Glomerular visceral epithelial cell (primary cell): Measurements from ENCODE around the gene AFM.
A peak's percentile ranks its signal among the peaks of the same experiment; 100 is the strongest.
"Not testable (repeated sequence)": the region's sequence is repeated elsewhere in the genome, so short reads cannot be mapped to it uniquely, and the experiment has no call there.

Experiments used
- DNase-seq: peaks from one replicate; pipeline ENCODE4 v3.0.0-alpha.2; 2016; ENCODE audit errors: extremely low spot score

Gene AFM

DNA sequence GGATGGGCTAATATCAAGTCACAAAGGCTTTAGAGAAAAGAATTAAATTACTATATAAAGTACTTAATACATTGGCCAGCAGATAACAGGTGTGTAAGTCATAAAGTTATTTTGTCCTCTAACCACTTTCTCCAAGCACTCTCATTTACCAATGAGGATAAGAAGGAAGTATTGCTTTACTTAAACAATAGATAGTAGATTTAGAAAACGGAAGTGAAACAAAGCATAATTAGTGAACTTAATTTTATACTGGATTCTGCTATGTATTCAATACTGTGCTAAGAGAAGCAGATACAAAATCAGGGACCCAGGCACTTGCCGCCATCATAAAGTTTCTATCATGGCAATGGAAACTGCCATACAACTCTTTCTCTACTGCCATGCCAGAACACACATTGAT, 24.0 kb downstream of the AFM start:
- DNase-seq: no peak

DNA sequence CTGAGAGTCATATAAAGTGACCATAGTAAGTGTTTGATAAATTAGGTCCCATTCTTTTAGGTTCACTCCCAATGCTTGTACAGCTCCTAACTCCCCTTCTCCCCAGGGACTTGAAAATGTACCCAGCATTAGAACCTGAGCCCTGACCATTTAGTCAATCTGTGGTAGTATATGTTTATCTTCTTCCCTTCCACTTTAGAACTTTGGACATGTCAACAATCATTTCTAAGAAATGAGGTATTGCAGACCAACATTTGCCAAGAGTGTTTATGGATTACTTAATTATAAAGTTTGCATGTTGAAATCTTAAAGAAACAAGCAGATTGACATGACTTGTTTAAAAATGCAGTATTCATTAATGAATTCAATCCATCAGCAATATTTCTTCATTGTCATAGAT, 26.0 kb downstream of the AFM start:
- DNase-seq: no peak

GRCh38 chr4:73508651-73509050, 27.1 kb downstream of the AFM start:
- no peak for DNase-seq

- DNase-seq: no peak
These were observed 36.8 kb downstream of the AFM start for GRCh38 chr4:73518340-73518739.

DNA sequence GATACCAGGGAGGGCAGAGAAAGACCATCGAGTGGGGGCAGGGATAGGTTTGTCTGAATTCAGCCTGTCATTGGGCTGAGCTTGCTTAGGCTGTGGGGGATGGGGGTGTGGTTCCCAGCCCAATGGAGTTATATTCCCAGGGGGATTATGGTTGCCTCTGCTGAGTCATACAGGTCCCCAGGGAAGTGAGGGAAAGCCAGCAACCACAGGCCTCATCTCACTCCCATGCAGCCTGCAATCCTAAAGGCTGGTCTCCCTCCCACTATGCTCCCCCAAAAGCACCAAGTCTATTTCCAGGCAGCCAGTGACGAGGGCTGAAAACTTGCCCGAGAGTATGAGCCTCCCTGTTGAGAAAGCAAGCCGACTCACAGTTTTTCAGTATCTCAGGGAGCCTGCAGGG, 39.3 kb downstream of the AFM start:
- DNase-seq: peak; percentile 67

DNA sequence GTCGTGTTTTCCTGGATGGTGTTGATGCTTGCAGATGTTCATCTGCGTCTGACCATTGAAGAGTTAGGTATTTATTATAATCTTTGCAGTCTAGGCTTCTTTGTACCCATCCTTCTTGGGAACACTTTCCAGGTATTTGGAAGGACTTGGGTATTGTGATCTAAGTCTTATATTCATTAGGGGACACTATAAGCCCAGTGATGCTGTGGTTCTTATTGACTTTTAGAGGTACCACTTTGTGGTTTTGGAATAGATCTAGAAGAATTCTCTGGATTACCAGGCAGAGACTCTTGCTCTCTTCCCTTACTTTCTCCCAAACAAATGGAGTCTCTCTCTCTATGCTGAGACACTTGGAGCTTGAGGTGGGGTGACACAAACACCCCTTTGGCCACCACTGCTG, 41.6 kb downstream of the AFM start:
- no peak for DNase-seq

GRCh38 chr4:73525611-73526010, 44.1 kb downstream of the AFM start:
- no peak for DNase-seq

GRCh38 chr4:73527196-73527595, 45.7 kb downstream of the AFM start:
- no peak for DNase-seq

DNA sequence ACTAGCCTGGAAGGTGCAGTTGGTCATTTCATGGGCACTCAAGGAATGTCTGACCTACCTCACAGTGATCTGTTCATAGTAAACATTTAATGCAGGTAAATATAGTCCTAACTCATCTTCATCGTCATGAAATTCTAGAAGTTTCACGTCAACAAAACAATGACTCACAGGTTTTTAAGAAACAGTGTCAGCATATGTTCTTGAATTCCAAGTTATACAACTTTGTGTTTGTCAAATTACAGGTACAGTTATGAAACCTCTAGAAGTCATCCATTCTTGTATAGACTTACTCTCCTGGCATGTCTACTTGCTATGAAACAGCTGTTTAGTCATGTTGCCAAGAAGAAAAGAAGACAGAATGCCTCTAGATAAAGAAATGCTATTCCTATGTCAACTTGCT, 46.6 kb downstream of the AFM start:
- DNase-seq: no peak

GRCh38 chr4:73533515-73534422, 52.2 kb downstream of the AFM start:
- no peak for DNase-seq

- no peak for DNase-seq
These were observed 56.6 kb downstream of the AFM start for GRCh38 chr4:73538162-73538561.

- no peak for DNase-seq
These were observed 57.8 kb downstream of the AFM start for GRCh38 chr4:73539386-73539785.

- no peak for DNase-seq
These were observed 59.3 kb downstream of the AFM start for GRCh38 chr4:73540826-73541225.

- DNase-seq: no peak
These were observed 59.7 kb downstream of the AFM start for GRCh38 chr4:73541251-73541650.

- DNase-seq: no peak
These were observed 63.1 kb downstream of the AFM start for GRCh38 chr4:73544620-73545019.

DNA sequence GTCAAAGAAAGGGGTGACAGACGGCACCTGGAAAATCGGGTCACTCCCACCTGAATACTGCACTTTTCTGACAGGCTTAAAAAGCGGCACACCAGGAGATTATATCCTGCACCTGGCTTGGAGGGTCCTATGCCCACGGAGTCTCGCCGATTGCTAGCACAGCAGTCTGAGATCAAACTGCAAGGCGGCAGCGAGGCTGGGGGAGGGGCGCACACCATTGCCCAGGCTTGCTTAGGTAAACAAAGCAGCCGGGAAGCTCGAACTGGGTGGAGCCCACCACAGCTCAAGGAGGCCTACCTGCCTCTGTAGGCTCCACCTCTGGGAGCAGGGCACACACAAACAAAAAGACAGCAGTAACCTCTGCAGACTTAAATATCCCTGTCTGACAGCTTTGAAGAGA, 69.3 kb downstream of the AFM start:
- DNase-seq: not testable (repeated sequence)
